NCI-H524 (cell line): ENCODE measurements around the gene ZNF532.
"Not testable (repeated sequence)": the region's sequence is repeated elsewhere in the genome, so short reads cannot be mapped to it uniquely, and the experiment has no call there.

Experiments used
- DNase-seq, 2 experiments: peaks; one replicate each; lab custom pipeline; 2025; lab: John Stamatoyannopoulos, UW

Gene ZNF532

GRCh38 chr18:58864146-58865032 is at the start of gene ZNF532:
ZNF532 (plus strand) TSS chr18:58864877. CDS start in a region left out here.
- peak; percentile 51 to 58 for DNase-seq

GRCh38 chr18:58819051-58819450 is 45.6 kb upstream of the ZNF532 start:
- DNase-seq, result no peak

- DNase-seq, result no peak
These were observed 44.4 kb upstream of the ZNF532 start for GRCh38 chr18:58820251-58820650.

- no peak for DNase-seq
These were observed 41.7 kb upstream of the ZNF532 start for GRCh38 chr18:58822944-58823343.

- no peak for DNase-seq
These were observed 41.3 kb upstream of the ZNF532 start for GRCh38 chr18:58823412-58823811.

GRCh38 chr18:58826926-58827325 is 37.8 kb upstream of the ZNF532 start:
- peak in 1 of 2 experiments; percentile 15 for DNase-seq

GRCh38 chr18:58827428-58827827 is 37.2 kb upstream of the ZNF532 start:
- DNase-seq, result no peak

- no peak for DNase-seq
These were observed 36.8 kb upstream of the ZNF532 start for GRCh38 chr18:58827886-58828285.

- no peak for DNase-seq
These were observed 36.1 kb upstream of the ZNF532 start for GRCh38 chr18:58828399-58829121.

- no peak for DNase-seq
These were observed 35.4 kb upstream of the ZNF532 start for GRCh38 chr18:58829263-58829662.

- not testable (repeated sequence) for DNase-seq
These were observed 34.8 kb upstream of the ZNF532 start for GRCh38 chr18:58829886-58830285.

GRCh38 chr18:58831606-58832005 is 33.1 kb upstream of the ZNF532 start:
- no peak for DNase-seq

GRCh38 chr18:58838165-58838860 is 26.4 kb upstream of the ZNF532 start:
- no peak for DNase-seq

- no peak for DNase-seq
These were observed 25.7 kb upstream of the ZNF532 start for GRCh38 chr18:58838946-58839345.

GRCh38 chr18:58842978-58843687 is 21.5 kb upstream of the ZNF532 start:
- no peak for DNase-seq

- DNase-seq, result no peak
These were observed 21.0 kb upstream of the ZNF532 start for GRCh38 chr18:58843688-58844035.

GRCh38 chr18:58844871-58845270 is 19.8 kb upstream of the ZNF532 start:
- DNase-seq, result no peak

GRCh38 chr18:58845928-58846724 is 18.6 kb upstream of the ZNF532 start:
- no peak for DNase-seq

- no peak for DNase-seq
These were observed 17.1 kb upstream of the ZNF532 start for GRCh38 chr18:58847383-58848071.

GRCh38 chr18:58848685-58849084 is 16.0 kb upstream of the ZNF532 start:
- no peak for DNase-seq
